GOT3 (cell line): ENCODE data around the gene ZNF71.

Experiments used
- DNase-seq: peaks from one replicate; lab custom pipeline; 2025; ENCODE audit warnings: mixed read lengths; lab: John Stamatoyannopoulos, UW

ZNF71 gene

GRCh38 chr19:56594783-56595547 is at the start of gene ZNF71:
Gene ZNF71, plus strand, starts transcription at chr19:56595302. Its CDS starts 6,257 bp downstream, at chr19:56601559.
- peak; percentile 25 for DNase-seq

DNA sequence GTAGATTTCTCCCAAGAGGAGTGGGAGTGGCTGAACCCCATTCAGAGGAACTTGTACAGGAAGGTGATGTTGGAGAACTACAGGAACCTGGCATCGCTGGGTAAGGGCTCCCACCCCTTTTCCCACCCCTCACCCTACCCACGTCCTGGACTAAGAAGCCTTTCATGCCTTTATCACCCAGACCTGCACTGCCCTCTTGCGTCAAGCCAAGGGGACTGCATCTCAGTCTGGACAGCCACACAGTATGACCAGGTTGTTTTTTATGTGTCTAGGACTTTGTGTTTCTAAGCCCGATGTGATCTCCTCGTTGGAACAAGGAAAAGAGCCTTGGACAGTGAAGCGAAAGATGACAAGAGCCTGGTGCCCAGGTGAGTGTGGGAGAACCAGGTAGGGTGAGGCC is 47.6 kb upstream of the ZNF71 start:
- no peak for DNase-seq

GRCh38 chr19:56554272-56554869 is 40.7 kb upstream of the ZNF71 start:
- DNase-seq: no peak

- DNase-seq: no peak
These were observed 32.3 kb upstream of the ZNF71 start for GRCh38 chr19:56562766-56563165.

DNA sequence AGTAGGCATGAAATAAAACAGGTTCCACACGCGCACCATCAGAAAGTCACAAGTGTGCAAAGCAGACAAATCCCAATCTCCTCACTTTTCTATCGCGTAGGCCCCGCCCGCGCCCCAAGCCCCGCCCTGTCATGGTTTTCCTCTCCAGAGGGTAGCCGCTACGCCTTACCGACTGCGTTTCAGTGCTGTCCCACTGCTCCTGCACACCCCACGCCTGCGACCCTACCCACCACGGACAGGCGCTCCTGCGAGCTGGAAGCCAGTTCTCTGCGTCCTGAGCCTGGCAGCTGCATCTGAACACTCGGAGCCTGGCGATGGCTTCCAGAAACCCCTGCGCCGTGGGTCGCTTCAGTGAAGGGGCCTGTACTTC is 28.2 kb upstream of the ZNF71 start:
- no peak for DNase-seq

DNA sequence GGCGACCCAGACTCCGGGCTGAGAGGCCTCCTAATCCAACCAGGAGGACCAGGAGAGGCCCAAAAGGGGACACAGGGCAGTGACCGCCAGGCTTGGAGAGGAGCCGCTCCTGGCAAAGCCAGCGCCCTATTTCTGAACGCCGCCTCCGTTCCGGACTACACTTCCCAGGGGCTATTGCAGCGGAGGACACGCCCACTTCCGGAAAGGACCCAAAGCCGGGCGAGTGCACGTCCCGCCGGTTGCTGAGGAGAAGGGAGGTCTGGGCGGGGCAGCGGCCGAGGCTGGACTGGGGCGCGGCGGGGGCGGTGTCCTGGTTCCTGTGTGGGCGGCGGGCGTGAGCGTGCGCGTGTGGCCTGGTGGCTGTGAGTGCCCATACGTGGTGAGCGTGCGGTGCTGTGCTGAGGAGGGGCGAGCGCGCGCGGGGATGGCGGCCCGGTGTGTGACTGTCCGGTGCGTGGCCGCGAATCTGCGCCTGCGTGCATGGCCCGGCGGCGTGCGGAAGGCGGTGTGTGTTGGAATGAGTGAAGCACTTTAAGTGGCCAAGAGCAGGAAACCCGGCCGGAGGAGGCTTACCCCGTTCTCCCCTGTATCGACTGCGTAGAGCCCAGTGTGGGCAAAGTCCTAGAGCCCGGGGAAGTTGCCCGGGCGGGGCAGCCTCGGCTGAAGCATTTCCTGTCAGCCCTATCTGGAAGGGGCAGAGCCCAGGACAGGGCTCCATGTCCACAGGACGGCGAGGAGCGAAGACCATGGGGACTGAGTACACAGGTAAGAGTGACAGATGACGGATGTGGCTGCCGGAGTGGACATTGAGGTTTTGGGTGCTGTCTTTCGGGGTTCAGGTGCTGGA is 27.6 kb upstream of the ZNF71 start, which contains the start of gene ZNF470:
ZNF470 (plus strand) TSS at position 195 of the 847 bp plus-strand sequence. CDS start 2,844 bp downstream, outside the sequence.
- peak; percentile 76 for DNase-seq

- no peak for DNase-seq
These were observed 22.5 kb upstream of the ZNF71 start for GRCh38 chr19:56572589-56572988.

DNA sequence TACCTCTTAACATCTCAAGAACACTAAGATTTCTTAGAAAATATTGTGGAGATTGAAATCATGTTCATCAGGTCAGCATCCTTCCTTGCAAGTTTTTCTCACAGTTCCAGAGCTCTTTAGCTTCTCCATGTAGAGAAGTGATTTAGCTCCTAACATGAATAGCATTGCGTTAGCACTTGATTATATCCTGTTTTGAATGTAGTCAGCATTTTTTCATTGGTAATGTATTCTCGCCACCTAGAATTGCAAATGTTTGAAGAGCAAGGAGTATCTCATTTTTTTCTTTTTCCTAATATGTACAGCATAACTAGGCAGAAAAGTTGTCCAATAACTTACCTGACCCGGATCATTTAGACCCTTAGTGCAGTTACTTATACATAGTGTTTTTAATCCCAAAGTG is 21.2 kb upstream of the ZNF71 start:
- no peak for DNase-seq

DNA sequence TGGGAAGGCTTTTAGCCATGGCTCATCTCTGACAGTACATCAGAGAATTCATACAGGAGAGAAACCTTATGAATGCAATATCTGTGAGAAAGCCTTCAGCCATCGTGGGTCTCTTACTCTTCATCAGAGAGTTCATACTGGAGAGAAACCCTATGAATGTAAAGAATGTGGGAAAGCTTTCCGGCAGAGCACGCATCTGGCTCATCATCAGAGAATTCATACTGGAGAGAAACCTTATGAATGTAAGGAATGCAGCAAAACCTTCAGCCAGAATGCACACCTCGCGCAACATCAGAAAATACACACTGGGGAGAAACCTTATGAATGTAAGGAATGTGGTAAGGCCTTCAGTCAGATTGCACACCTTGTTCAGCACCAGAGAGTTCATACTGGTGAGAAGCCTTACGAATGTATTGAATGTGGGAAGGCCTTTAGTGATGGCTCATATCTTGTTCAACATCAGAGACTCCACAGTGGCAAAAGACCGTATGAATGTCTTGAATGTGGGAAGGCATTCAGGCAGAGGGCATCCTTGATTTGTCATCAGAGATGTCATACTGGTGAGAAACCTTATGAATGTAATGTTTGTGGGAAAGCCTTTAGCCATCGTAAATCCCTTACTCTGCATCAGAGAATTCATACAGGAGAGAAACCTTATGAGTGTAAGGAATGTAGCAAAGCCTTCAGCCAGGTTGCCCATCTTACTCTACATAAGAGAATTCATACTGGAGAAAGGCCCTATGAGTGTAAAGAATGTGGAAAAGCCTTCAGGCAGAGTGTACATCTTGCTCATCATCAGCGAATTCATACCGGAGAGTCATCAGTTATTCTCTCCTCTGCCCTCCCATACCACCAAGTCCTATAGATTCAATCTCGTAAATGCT is 17.1 kb upstream of the ZNF71 start:
- DNase-seq: no peak

- DNase-seq: no peak
These were observed 688 bp upstream of the ZNF71 start for GRCh38 chr19:56594446-56594782.

GRCh38 chr19:56595548-56595899 is 422 bp downstream of the ZNF71 start:
- no peak for DNase-seq

DNA sequence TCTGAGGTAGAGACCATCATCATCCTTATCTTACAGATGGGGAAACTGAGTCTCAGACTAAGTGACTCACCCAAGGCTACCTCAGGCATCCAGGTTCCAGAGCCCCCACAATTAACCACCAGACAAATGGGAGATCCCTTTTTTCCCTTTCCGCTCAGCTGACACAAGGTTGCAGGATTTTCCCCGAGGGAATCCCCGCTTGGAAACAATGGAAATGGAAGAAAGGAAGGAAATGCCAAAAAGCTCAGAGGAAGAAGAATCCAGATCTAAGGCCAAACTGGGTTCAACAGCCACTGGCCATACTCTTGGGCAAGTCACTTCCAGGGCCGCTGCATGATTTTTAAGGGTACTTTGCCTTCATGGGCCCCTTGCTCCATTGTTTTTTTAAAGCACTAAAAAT is 1.6 kb downstream of the ZNF71 start:
- DNase-seq: no peak

DNA sequence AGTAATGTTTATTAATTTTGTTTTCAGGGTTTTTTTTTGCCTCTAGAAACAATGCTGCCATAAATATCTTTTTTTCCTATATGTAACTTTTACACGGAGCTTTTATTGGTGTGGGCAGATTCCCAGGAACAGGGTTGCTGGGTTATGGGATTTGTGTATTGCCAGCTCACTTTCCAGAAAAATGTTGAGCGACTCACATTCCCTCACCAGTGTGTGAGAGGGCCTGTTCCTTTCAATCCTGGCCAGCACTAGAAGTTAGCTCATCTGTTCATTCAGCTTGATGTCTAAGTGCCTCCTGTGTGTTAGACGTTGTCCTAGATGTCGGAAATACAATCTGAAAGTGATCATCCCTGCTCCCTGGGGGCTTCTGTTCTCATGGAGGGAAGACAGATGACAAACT is 2.6 kb downstream of the ZNF71 start:
- no peak for DNase-seq

DNA sequence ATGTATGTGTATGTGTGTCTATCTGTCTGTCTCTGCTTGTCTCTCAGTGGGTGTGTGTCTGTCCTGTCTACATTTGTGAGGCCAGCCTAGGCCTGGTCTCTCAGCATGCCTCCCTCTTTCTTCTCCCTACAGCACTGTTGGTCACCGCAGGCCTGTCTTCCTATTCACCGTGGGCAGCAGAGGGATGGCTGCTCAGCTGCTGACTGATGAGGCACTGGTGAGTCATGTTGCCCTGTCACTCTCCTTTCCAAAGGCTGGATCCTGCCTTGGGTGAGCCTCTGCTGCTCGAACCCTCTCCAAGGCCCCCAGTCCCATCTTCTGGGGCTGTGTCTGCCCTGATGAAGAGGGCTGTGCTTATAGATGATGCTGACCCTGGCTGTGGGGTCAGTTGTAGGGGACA is 6.3 kb downstream of the ZNF71 start:
- DNase-seq: no peak

GRCh38 chr19:56603829-56604228 is 8.7 kb downstream of the ZNF71 start:
- no peak for DNase-seq

- no peak for DNase-seq
These were observed 13.3 kb downstream of the ZNF71 start for GRCh38 chr19:56608274-56608964.

- no peak for DNase-seq
These were observed 16.2 kb downstream of the ZNF71 start for GRCh38 chr19:56611288-56611687.

DNA sequence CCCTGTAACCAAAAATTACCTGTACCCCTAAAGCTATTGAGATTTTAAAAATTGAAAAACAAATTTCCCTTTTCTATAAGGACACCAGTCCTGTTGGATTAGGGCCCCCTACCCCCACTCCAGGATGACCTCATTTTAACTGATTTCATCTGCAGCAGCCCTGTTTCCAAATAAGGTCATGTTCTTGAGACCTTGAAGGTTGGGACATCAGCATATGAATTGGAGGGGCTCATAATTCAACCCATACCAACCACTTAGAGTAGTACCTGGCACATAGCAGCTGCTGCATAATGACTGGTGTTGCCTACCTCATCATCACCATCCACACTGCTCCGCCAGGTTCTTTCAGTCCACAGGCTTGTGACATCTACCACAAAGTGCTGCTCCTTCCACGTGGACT is 17.6 kb downstream of the ZNF71 start:
- DNase-seq: no peak

GRCh38 chr19:56613639-56614038 is 18.5 kb downstream of the ZNF71 start:
- DNase-seq: no peak

DNA sequence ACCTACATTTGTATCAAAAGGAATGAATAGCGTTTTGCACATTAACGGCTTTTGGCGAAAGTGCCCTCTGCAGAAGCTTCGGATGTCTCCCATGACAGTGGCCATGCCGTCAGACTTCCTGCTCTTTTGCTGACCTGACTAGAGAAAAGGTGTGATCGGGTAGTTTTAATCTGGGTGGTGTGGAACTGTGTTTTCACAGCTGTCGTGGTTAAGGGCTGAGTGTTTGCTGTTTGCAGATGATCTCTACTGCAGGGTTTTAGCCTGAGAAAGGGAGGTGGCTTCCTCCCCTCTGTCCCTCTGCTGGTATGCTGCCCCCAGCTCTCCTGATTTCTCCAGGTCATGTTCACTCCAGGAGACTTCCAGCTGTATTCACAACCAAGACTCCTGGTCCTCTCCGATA is 22.4 kb downstream of the ZNF71 start:
- DNase-seq: no peak

GRCh38 chr19:56619121-56619520 is 24.0 kb downstream of the ZNF71 start:
- DNase-seq: no peak
